GM20000 (cell line): Measurements from ENCODE around the gene TSPO2.
"Not testable (repeated sequence)": the region's sequence is repeated elsewhere in the genome, so short reads cannot be mapped to it uniquely, and the experiment has no call there.

Source experiments
- DNase-seq: peaks from one replicate; pipeline ENCODE4 v3.0.0; 2012; ENCODE audit warnings: low spot score
- CTCF ChIP-seq: IDR thresholded peaks from 2 replicates; pipeline ENCODE4 v1.5.1; 2012; ENCODE audit warnings: mild to moderate bottlenecking, control low read depth; ENCODE audit errors: extremely low read depth, missing control alignments

TSPO2 gene

GRCh38 chr6:41014780-41015179, 27.5 kb upstream of the TSPO2 start:
- DNase-seq = no peak
- TF ChIP-seq CTCF = no peak

- not testable (repeated sequence) for DNase-seq
These were observed 26.4 kb upstream of the TSPO2 start for GRCh38 chr6:41015860-41016259.

DNA sequence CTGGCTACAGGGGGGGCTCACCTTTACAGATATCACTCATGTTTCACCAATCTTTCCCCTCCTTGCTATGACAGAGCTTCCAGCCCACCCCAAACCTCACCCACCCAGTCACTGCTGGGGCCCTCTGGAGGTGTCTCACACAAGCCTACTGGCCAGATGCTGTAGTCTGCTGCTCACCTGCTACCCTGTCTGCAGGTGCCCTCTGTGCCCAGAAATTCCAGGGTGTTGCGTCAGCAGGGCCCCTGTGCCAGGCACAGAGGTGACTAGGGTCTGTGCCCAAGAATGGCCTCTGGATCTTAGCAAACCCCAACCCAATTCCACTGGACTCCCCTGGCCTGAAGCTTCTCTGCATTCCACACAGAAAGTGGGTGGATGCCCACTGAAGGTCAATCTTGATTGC, 24.6 kb upstream of the TSPO2 start:
- TF ChIP-seq CTCF = no peak
- no peak for DNase-seq

GRCh38 chr6:41021832-41022231, 20.4 kb upstream of the TSPO2 start:
- no peak for TF ChIP-seq CTCF
- no peak for DNase-seq

- DNase-seq = no peak
- no peak for TF ChIP-seq CTCF
These were observed 20.0 kb upstream of the TSPO2 start for GRCh38 chr6:41022294-41022693.

- no peak for TF ChIP-seq CTCF
- no peak for DNase-seq
These were observed 19.2 kb upstream of the TSPO2 start for GRCh38 chr6:41023114-41023513.

DNA sequence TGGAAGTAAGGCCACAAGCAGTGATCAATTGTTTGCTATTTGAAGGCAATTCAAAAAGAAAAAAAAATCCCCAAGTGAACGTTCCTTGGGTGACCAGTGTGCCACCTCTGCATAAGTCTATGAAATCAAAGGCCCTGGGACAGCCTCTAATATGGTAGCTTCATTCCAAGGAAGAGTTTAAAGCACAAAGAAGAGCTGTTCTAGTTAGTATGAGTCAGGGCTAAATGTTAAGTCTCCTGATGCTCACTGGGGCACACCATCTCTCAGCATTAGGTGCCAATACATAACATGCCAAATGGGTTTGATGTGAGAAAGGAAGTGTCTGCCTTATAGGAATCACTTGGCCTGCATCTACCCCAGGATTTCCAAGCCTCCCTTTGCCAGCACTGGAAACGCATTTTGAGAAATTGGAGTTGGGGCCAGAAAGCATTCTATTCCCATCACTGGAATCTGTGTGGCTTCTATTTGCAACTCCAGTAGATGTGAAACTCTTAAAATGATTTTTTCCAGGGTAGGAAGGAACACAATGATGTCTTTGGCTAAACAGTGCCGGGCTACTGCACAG, 16.2 kb upstream of the TSPO2 start:
- DNase-seq = no peak
- TF ChIP-seq CTCF = no peak

DNA sequence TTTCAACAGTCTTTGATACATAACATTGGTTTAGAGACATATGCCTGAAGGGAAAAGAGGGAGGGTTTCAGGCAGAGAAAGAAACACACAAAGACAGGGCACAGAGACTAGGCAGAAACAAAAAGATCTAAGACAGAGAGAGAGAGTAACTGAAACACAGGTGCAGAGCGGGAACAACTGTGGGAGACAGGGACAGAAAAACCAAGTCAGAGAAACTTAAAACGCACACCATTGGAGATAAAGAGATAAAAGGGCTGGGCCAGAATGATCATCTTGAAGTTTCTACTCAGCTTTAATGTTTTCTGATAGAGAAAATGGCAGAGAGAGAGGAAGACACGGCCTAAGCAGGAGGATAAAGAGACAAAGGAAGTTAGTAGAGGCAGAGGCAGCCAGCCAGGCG, 15.0 kb upstream of the TSPO2 start:
- no peak for TF ChIP-seq CTCF
- DNase-seq = no peak
